GM18951 (cell line): ENCODE data around the gene PTPRG.

Experiments
- POLR2A ChIP-seq: IDR thresholded peaks from 4 replicates; pipeline ENCODE4 v1.6.1; 2011; ENCODE audit warnings: mild to moderate bottlenecking; ENCODE audit not compliant: insufficient read length, insufficient read depth; ENCODE audit errors: extremely low read depth
- in situ Hi-C: fragments of 300-500 bp; cut with MboI; formaldehyde crosslinking; loops from one replicate; pipeline ENCODE4 v1.12.0; 2022; ENCODE audit warnings: low sequenced_read_pairs, mixed read lengths, inconsistent platforms; ENCODE audit not compliant: unreplicated experiment

Gene PTPRG

DNA sequence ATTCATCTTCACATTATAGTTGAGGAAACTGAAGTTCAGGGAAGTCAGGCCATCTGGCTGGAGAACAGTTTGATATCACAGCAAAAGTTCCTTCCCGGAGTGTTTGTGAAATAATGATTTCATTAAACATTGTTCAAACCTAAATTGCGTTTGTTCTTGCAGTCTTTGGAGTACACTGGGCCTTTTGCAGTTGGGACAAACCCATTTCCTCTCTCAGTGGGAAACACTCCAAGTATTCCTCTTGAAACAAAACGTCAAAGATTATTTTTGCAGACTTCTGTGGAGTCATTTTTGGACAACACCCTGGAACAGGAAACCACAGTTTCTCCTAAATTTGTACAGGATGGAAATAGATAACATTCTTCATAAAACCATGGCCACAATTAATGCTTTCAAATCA lies 287.5 kb downstream of the PTPRG start:
- in situ Hi-C loops, result no loop called here
- TF ChIP-seq POLR2A, result no peak

DNA sequence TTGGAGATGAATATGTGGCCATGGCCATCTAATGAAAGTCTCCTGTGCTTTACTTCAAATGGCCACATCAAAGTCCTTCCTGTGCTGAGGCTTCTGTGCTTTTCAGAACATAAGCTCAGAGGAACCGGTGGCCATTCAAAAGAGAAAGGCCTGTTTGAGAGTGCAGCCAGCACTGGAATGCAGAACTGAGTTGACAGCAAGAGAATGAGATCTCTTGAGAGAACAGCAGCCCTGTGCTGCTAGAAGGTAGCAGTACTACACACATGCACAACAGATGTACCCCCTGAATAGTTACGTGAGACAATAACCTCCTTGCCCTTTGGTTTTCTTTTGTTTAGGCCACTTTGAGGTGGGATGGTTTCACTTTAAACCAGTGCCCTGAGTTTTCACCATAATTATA lies 292.5 kb downstream of the PTPRG start:
- in situ Hi-C loops, result loop anchor here (25.0 kb wide), 1 partner anchor 333 kb away; no protein-coding TSS in a partner anchor
- no peak for TF ChIP-seq POLR2A

DNA sequence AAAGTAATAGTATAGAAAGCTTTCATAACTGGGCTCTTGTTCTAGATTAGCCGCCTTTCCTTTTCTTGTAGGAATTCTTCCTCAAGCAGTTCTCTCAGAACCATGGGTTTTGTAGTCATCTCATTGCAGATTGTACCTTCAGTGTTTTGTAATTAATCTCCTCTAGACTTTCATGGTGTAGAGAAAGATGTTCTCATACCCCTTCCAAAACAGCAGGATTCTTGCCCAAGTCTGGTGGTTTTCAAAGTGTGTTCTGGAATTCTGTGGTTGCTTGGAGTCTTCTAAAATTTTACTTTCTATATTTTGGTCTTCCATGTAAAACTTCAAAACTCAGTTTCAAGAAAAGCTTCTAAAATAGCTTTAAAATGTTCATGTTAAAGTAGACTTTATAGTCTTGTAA lies 293.8 kb downstream of the PTPRG start:
- in situ Hi-C loops, result loop anchor here (25.0 kb wide), 1 partner anchor 332 kb away; no protein-coding TSS in a partner anchor
- no peak for TF ChIP-seq POLR2A

DNA sequence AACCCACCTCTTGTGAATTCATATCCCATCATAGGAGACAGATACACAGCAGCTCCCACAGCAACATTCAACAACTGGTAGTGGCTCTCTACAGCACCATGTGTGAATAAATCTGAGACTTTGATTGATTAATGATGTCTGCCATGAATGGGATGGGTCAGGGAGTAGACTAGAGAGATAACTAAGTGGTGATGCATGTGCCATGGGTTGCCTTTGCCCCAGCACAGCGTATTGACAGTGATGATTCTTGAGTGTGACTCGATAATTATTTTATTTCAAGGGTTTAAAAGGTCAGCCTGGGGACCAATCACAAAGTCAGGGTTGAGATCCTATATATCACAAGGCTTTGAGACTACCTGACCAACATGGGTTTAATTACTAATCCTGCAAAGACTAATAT lies 295.9 kb downstream of the PTPRG start:
- in situ Hi-C loops, result loop anchor here (25.0 kb wide), 1 partner anchor 330 kb away; no protein-coding TSS in a partner anchor
- TF ChIP-seq POLR2A, result no peak

- in situ Hi-C loops, result loop anchor here (25.0 kb wide), 1 partner anchor 329 kb away; no protein-coding TSS in a partner anchor
- TF ChIP-seq POLR2A, result no peak
Measured at GRCh38 chr3:61858054-61858453, 296.7 kb downstream of the PTPRG start.

DNA sequence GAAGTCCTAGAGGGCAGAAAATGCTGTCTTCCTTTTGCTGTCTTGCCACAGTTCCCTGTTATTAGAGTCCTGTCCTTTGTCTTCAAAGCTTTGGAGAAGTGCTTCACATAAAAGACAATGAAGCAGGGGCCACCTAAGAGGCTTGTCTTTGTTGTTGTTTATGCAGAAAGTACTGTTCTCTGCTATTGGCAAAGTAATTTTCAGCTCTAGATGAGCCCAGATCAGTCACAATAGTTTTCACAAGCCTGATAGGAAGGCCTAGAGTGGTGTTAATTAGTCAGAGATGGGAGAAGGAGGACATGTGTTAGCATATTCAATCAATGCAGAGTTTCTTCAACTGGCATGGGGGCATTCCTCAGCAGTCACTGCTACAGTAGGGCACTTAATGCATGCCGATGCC lies 300.0 kb downstream of the PTPRG start:
- in situ Hi-C loops, result loop anchor here (25.0 kb wide), 1 partner anchor 326 kb away; no protein-coding TSS in a partner anchor
- TF ChIP-seq POLR2A, result no peak

DNA sequence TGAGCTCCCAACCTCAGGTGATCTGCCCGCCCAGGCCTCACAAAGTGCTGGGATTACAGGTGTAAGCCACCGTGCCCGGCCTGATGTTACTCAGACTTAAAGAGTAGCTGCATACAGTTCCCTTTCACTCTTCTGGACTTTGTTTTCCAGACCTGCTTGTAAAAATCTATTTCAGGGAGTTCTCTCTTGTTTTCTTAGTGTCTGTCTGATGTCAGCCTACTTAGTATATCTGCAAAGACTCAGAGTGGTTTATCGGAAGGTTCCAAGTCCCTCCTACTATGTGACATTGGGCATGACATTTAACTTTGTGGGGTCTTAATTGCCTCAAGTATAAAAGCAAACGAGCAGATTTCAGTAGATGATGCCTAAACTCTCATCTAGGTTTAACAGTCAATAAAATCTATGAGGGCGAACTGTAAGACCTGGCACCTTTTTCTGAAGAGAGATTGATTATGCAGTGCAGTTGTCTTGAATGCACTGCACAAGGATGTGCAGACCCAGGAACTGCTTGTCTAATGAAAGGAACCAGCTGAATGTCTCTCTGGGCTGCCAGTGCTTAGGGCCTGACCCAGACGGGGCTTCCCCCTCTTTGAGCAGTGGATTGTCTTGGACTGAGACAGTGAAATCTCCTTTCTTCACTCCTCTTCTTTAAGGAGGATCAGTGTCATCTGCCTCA lies 301.4 kb downstream of the PTPRG start:
- in situ Hi-C loops, result loop anchor here (25.0 kb wide), 1 partner anchor 325 kb away; no protein-coding TSS in a partner anchor
- no peak for TF ChIP-seq POLR2A

- no peak for TF ChIP-seq POLR2A
- in situ Hi-C loops, result loop anchor here (25.0 kb wide), 1 partner anchor 324 kb away; no protein-coding TSS in a partner anchor
Measured at GRCh38 chr3:61863579-61863978, 302.2 kb downstream of the PTPRG start.

- TF ChIP-seq POLR2A, result no peak
- in situ Hi-C loops, result loop anchor here (25.0 kb wide), 1 partner anchor 322 kb away; no protein-coding TSS in a partner anchor
Measured at GRCh38 chr3:61864886-61865285, 303.5 kb downstream of the PTPRG start.

DNA sequence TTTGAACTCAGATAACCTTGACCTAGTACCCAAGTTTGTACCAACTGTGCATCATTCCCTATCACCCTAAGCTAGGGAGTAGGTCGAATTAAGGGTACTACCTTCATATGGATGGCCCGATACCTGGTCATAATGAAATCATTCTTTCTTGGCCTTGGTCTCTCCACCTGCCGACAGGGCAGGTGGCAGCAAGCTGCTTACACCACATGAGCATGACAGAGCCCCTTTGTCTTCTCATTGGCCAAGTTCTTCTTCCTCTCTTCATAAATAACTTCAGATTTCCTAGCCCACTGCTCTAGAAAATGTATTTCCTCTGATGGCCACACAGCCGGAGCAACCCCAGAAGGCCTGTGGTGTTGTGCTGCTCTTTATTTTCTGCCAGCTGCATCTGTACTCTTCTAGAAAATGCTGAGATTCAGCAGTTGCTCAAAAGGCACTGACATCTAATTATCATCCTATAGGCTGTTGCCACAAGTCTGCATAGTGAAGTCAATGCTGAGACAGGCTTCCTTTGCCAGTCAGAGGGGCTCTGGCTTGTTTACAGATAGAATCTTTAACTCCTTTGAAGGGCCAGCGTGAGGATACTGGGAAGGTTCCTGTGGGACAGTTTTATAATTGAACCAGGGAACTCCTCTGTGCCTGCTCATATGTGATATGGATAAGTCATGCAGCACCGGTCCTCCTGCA lies 304.2 kb downstream of the PTPRG start:
- in situ Hi-C loops, result loop anchor here (25.0 kb wide), 1 partner anchor 322 kb away; no protein-coding TSS in a partner anchor

DNA sequence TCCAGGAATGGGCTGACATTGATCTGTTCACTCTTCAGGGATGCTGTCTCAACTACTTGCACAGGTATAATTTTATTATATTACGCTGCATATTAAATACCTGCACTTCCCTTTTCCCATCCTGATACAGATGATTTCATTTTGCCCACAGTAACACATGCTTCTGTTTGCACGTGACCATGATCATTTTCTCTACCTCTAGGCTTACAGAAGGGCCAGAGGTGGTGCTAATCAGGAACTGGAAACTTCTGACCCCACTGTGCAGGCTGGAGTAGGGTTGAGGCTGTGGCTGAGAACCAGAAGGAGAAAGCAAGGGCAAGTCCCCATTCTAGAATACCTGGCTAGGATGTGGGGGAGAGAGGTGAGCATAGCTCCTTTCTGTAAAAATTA lies 304.8 kb downstream of the PTPRG start:
- TF ChIP-seq POLR2A, result no peak
- in situ Hi-C loops, result loop anchor here (25.0 kb wide), 1 partner anchor 321 kb away; no protein-coding TSS in a partner anchor

More for the DNA sequence above, 304.2 kb downstream of the PTPRG start:
- no peak for TF ChIP-seq POLR2A

DNA sequence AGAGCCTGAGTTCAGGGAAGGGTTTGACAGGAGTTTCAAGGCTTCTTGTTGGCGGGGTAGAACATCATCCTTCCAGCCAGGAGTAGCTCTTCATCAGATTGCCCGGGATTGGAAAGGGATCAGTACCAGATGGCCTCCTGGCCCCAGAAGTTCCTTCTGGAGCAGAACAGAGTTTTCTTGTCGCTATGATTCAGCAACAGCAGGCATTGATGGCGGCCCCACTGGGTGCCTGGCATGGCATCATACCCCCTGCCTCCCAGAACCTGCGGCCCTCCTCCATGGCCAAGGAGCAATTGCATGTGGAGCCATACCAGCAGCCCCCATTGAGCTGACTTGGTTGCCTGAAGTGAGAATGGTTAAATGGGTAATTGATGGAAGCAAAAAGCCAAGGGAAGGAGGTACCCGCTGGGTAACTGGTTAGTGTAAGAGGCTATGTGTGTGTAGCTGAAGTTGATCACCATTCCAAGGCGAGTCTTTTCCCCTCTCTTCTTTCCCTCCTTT lies 305.6 kb downstream of the PTPRG start:
- in situ Hi-C loops, result loop anchor here (25.0 kb wide), 1 partner anchor 320 kb away; no protein-coding TSS in a partner anchor
- no peak for TF ChIP-seq POLR2A

GRCh38 chr3:61868499-61868898 lies 307.1 kb downstream of the PTPRG start:
- no peak for TF ChIP-seq POLR2A
- in situ Hi-C loops, result loop anchor here (25.0 kb wide), 1 partner anchor 319 kb away; no protein-coding TSS in a partner anchor
